Thyroid gland (tissue), 4 donors: ENCODE measurements around the gene C1QTNF8.

Source experiments
- POLR2A ChIP-seq, 2 donors: fragments of 450-650 bp; IDR thresholded peaks; one replicate each; pipeline ENCODE4 v1.6.1; 2017; ENCODE audit warnings: antibody characterized with exemption in 2 of 2, mild to moderate bottlenecking in 2 of 2, moderate library complexity in 1 of 2
- TF ChIP-seq, protein P1 (sequence below), 6 experiments: fragments of 200-600 bp in 3 of 6; fragments of 450-650 bp in 3 of 6; sonication (generic) in 3 of 6; IDR thresholded peaks; one replicate each; pipeline ENCODE4 v1.5.1; 2016 to 2019; ENCODE audit warnings: antibody characterized with exemption in 6 of 6, mild to moderate bottlenecking in 2 of 6, inconsistent platforms in 1 of 6, moderate library complexity in 1 of 6

DNA sequence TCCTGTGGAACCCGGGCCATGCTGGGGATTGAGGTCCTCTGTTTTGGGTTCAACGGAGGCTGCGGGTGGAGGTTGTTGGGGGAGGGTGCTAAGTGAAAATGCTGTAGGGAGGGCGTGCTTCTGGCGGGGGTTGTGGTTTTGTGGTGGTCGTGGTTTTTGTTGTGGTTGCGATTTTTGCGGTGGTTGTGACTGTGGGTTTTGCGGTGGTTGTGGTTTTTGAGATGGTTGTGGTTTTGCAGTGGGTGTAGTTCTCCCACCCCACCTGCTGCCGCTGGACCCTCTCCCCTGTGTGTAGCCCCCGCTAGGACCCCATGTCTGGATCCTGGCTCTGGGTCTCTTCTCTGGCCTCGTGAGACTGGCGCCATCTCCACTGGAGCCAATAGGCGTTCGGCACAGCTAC, 28.4 kb downstream of the C1QTNF8 start:
- TF ChIP-seq POLR2A (IDR thresholded peaks at IDR 0.05): no peak
- TF ChIP-seq, protein P1, sequence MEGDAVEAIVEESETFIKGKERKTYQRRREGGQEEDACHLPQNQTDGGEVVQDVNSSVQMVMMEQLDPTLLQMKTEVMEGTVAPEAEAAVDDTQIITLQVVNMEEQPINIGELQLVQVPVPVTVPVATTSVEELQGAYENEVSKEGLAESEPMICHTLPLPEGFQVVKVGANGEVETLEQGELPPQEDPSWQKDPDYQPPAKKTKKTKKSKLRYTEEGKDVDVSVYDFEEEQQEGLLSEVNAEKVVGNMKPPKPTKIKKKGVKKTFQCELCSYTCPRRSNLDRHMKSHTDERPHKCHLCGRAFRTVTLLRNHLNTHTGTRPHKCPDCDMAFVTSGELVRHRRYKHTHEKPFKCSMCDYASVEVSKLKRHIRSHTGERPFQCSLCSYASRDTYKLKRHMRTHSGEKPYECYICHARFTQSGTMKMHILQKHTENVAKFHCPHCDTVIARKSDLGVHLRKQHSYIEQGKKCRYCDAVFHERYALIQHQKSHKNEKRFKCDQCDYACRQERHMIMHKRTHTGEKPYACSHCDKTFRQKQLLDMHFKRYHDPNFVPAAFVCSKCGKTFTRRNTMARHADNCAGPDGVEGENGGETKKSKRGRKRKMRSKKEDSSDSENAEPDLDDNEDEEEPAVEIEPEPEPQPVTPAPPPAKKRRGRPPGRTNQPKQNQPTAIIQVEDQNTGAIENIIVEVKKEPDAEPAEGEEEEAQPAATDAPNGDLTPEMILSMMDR (IDR thresholded peaks at IDR 0.05): no peak
